Tibial nerve (tissue), 4 donors: ENCODE measurements around the gene SRBD1. TPM values are rescaled to one million over a fixed set of nuclear protein-coding genes. Genes with fewer than 3 reads are reported as not detected.
A peak's percentile ranks its signal among the peaks of the same experiment; 100 is the strongest.

Experiments
- DNase-seq, 2 donors: peaks; one replicate each; pipeline ENCODE4 v3.0.0-alpha.2; 2019; ENCODE audit warnings: low spot score in 2 of 2
- H3K27ac ChIP-seq, 4 donors: fragments of 200-600 bp; sonication (generic) in 3 of 4; one replicate each; pipeline ENCODE4 v1.5.1; 2017 to 2019; ENCODE audit warnings: mild to moderate bottlenecking in 1 of 4
- H3K27me3 ChIP-seq, 2 donors: fragments of 200-600 bp; sonication (generic) in 1 of 2; one replicate each; pipeline versions ENCODE4 v1.5.1 to v1.6.0; 2017 to 2019
- H3K36me3 ChIP-seq, 3 donors: fragments of 200-600 bp; sonication (generic); one replicate each; pipeline ENCODE4 v1.5.1; 2018 to 2019
- H3K4me1 ChIP-seq, 4 donors: fragments of 200-600 bp; sonication (generic) in 3 of 4; one replicate each; pipeline ENCODE4 v1.5.1; 2017 to 2019
- H3K4me3 ChIP-seq, 4 donors: fragments of 200-600 bp; sonication (generic) in 3 of 4; one replicate each; pipeline ENCODE4 v1.5.1; 2017 to 2019; ENCODE audit warnings: mild to moderate bottlenecking in 1 of 4, moderate library complexity in 1 of 4
- H3K9me3 ChIP-seq, 4 donors: fragments of 200-600 bp; sonication (generic) in 3 of 4; one replicate each; pipeline ENCODE4 v1.5.1; 2017 to 2019
- CTCF ChIP-seq, 5 experiments: fragments of 200-600 bp in 3 of 5; fragments of 450-650 bp in 2 of 5; sonication (generic) in 3 of 5; IDR thresholded peaks; one replicate each; pipeline ENCODE4 v1.5.1; 2016 to 2019; ENCODE audit warnings: antibody characterized with exemption in 5 of 5, mild to moderate bottlenecking in 3 of 5, moderate library complexity in 2 of 5
- EP300 ChIP-seq, 2 donors: sonication (generic); formaldehyde crosslinking; IDR thresholded peaks; one replicate each; pipeline ENCODE4 v1.6.1; 2017; ENCODE audit warnings: antibody characterized with exemption in 2 of 2, mild to moderate bottlenecking in 1 of 2
- POLR2A ChIP-seq, 2 donors: fragments of 450-650 bp; IDR thresholded peaks; one replicate each; pipeline ENCODE4 v1.6.1; 2017; ENCODE audit warnings: antibody characterized with exemption in 2 of 2, mild to moderate bottlenecking in 2 of 2, moderate library complexity in 2 of 2
- WGBS, 2 donors: methylation state at CpG; one replicate each; pipeline ENCODE4 v1.1.5; 2018; 5-methylcytosine and 5-hydroxymethylcytosine counted together
- total RNA-seq, 4 donors: library from RNA; depleted of rRNA; stranded (reverse); fragments of >200 nt; gene quantifications; one replicate each; pipeline ENCODE4 v1.1.0, GENCODE V29; 2016

Gene SRBD1
- total RNA-seq, 4 donors from 2014 or later = 14.7 to 36.7 (median 20.8) TPM

- peaks cover 0 to 17% (median 0%) of the 10 kb centered on the region in 3 donors for H3K36me3 ChIP-seq
- no peaks in the 10 kb centered on the region for H3K27me3 ChIP-seq
- no peaks in the 10 kb centered on the region for H3K9me3 ChIP-seq
- DNase-seq = no peak
- H3K4me1 ChIP-seq = peaks cover 0 to 21% (median 0%) of the 10 kb centered on the region in 4 donors
- TF ChIP-seq CTCF (IDR thresholded peaks at IDR 0.05) = no peak
- TF ChIP-seq POLR2A (IDR thresholded peaks at IDR 0.05) = no peak
- TF ChIP-seq EP300 (IDR thresholded peaks at IDR 0.05) = no peak
- H3K27ac ChIP-seq = no peak overlapping the region
- 58 to 59% methylated on average over 2 of the region's 2 CpGs for WGBS, 2 donors
- no peak overlapping the region for H3K4me3 ChIP-seq
Measured at GRCh38 chr2:45406621-45407020, 204.4 kb downstream of the SRBD1 start.

GRCh38 chr2:45404807-45405297 lies 206.2 kb downstream of the SRBD1 start:
- TF ChIP-seq EP300 (IDR thresholded peaks at IDR 0.05) (no peak), CTCF (IDR thresholded peaks at IDR 0.05) (no peak), POLR2A (IDR thresholded peaks at IDR 0.05) (no peak)
- Histone ChIP-seq H3K4me3 (no peak overlapping the region), H3K27ac (peak overlapping the region in 2 of 4 donors; percentile 37 to 54), H3K36me3 (no peaks in the 10 kb centered on the region), H3K9me3 (no peaks in the 10 kb centered on the region), H3K27me3 (no peaks in the 10 kb centered on the region), H3K4me1 (peaks cover 0 to 21% (median 0%) of the 10 kb centered on the region in 4 donors)
- WGBS, 2 donors = 32 to 39% methylated on average over 3 of the region's 3 CpGs
- no peak for DNase-seq

GRCh38 chr2:45403036-45403435 lies 208.0 kb downstream of the SRBD1 start:
- Histone ChIP-seq H3K9me3 (no peaks in the 10 kb centered on the region), H3K27ac (no peak overlapping the region), H3K36me3 (no peaks in the 10 kb centered on the region), H3K4me3 (no peak overlapping the region), H3K4me1 (peaks cover 0 to 21% (median 0%) of the 10 kb centered on the region in 4 donors), H3K27me3 (no peaks in the 10 kb centered on the region)
- DNase-seq = no peak
- TF ChIP-seq POLR2A (IDR thresholded peaks at IDR 0.05) (no peak), EP300 (IDR thresholded peaks at IDR 0.05) (no peak), CTCF (IDR thresholded peaks at IDR 0.05) (no peak)

GRCh38 chr2:45401431-45401922 lies 209.6 kb downstream of the SRBD1 start:
- Histone ChIP-seq H3K27ac (no peak overlapping the region), H3K9me3 (no peaks in the 10 kb centered on the region), H3K4me3 (no peak overlapping the region), H3K4me1 (peaks cover 0 to 21% (median 0%) of the 10 kb centered on the region in 4 donors), H3K36me3 (no peaks in the 10 kb centered on the region), H3K27me3 (no peaks in the 10 kb centered on the region)
- 77 to 90% methylated on average over 5 of the region's 5 CpGs for WGBS, 2 donors
- no peak for TF ChIP-seq CTCF (IDR thresholded peaks at IDR 0.05)
- TF ChIP-seq EP300 (IDR thresholded peaks at IDR 0.05) = no peak
- TF ChIP-seq POLR2A (IDR thresholded peaks at IDR 0.05) = no peak
- DNase-seq = no peak

GRCh38 chr2:45399040-45399784 lies 211.9 kb downstream of the SRBD1 start:
- Histone ChIP-seq H3K27me3 (no peaks in the 10 kb centered on the region), H3K9me3 (no peaks in the 10 kb centered on the region), H3K4me1 (peaks cover 0 to 5% (median 0%) of the 10 kb centered on the region in 4 donors), H3K36me3 (no peaks in the 10 kb centered on the region), H3K27ac (no peak overlapping the region), H3K4me3 (no peak overlapping the region)
- DNase-seq = no peak
- TF ChIP-seq EP300 (IDR thresholded peaks at IDR 0.05) = no peak
- TF ChIP-seq POLR2A (IDR thresholded peaks at IDR 0.05) = no peak
- TF ChIP-seq CTCF (IDR thresholded peaks at IDR 0.05) = no peak
- 96 to 97% methylated on average over 3 of the region's 3 CpGs for WGBS, 2 donors
